GM23338 (cell line): ENCODE results near the gene CLP1.

Experiments
- CREB1 ChIP-seq: fragments of 250-450 bp; sonication (Bioruptor Pico); IDR thresholded peaks from 2 replicates; pipeline ENCODE4 v1.5.0; 2020; ENCODE audit warnings: low read depth, mild to moderate bottlenecking, moderate library complexity
- EZH2 ChIP-seq: fragments of 200-600 bp; sonication (generic); IDR thresholded peaks from one replicate; pipeline ENCODE4 v1.8.0; 2017; ENCODE audit warnings: antibody characterized with exemption, mild to moderate bottlenecking, low read depth; ENCODE audit not compliant: unreplicated experiment
- EZH2phosphoT487 ChIP-seq: fragments of 200-600 bp; sonication (generic); IDR thresholded peaks from one replicate; pipeline ENCODE4 v1.8.1; 2018; ENCODE audit warnings: antibody characterized with exemption; ENCODE audit not compliant: unreplicated experiment
- JUNB ChIP-seq: IDR thresholded peaks from one replicate; pipeline ENCODE4 v1.6.1; 2016; ENCODE audit warnings: antibody characterized with exemption; ENCODE audit not compliant: unreplicated experiment
- NANOG ChIP-seq: IDR thresholded peaks from 2 replicates; pipeline ENCODE4 v1.6.1; 2016; ENCODE audit warnings: antibody characterized with exemption, borderline replicate concordance
- POLR2AphosphoS5 ChIP-seq: IDR thresholded peaks from 2 replicates; pipeline ENCODE4 v1.6.1; 2016; ENCODE audit warnings: antibody characterized with exemption, low read depth
- REST ChIP-seq: IDR thresholded peaks from one replicate; pipeline ENCODE4 v1.6.1; 2018; ENCODE audit warnings: antibody characterized with exemption; ENCODE audit not compliant: unreplicated experiment
- ZNF331 ChIP-seq: fragments of 250-450 bp; sonication (Bioruptor Pico); IDR thresholded peaks from 2 replicates; pipeline ENCODE4 v1.5.0; 2020; ENCODE audit warnings: low read depth, mild to moderate bottlenecking, moderate library complexity
- TF ChIP-seq, protein P1 (sequence below), 2 experiments: fragments of 200-600 bp in 1 of 2; sonication (generic) in 1 of 2; conservative IDR thresholded peaks; 2 replicates each; pipeline versions ENCODE4 v1.5.1 to v1.6.1; 2016 to 2017; ENCODE audit warnings: antibody characterized with exemption in 2 of 2, low read depth in 2 of 2, mild to moderate bottlenecking in 2 of 2, moderate library complexity in 1 of 2
- TF ChIP-seq, protein P2 (sequence below): IDR thresholded peaks from 2 replicates; pipeline ENCODE4 v1.6.1; 2016; ENCODE audit warnings: antibody characterized with exemption

DNA sequence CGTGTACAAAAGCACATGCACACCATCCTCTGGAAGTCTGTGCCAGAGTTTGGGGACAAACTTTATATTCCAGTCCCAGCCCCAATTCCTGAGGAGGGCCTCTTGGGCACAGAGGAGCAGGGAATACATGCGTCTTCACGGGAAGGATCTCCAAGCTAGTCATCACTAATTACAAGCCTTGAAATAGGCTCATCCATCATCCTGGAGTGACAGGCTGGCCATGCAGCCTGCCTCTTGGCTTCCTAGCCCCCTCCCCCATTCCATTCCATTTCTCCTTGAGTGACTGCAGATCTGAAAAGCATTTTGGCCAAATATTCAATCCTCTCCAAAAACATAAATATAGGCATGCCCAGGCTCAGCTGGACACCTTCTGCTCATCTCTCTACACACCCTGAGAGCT, 35.3 kb upstream of the CLP1 start:
- TF ChIP-seq, protein P1, sequence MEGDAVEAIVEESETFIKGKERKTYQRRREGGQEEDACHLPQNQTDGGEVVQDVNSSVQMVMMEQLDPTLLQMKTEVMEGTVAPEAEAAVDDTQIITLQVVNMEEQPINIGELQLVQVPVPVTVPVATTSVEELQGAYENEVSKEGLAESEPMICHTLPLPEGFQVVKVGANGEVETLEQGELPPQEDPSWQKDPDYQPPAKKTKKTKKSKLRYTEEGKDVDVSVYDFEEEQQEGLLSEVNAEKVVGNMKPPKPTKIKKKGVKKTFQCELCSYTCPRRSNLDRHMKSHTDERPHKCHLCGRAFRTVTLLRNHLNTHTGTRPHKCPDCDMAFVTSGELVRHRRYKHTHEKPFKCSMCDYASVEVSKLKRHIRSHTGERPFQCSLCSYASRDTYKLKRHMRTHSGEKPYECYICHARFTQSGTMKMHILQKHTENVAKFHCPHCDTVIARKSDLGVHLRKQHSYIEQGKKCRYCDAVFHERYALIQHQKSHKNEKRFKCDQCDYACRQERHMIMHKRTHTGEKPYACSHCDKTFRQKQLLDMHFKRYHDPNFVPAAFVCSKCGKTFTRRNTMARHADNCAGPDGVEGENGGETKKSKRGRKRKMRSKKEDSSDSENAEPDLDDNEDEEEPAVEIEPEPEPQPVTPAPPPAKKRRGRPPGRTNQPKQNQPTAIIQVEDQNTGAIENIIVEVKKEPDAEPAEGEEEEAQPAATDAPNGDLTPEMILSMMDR (conservative IDR thresholded peaks at IDR 0.05; ENCODE audit: low read depth in 2 of 2), result no peak
- no peak for TF ChIP-seq EZH2
- no peak for TF ChIP-seq EZH2phosphoT487
- TF ChIP-seq POLR2AphosphoS5, result no peak
- TF ChIP-seq CREB1, result no peak
- no peak for TF ChIP-seq REST
- TF ChIP-seq JUNB, result no peak
- TF ChIP-seq, protein P2, sequence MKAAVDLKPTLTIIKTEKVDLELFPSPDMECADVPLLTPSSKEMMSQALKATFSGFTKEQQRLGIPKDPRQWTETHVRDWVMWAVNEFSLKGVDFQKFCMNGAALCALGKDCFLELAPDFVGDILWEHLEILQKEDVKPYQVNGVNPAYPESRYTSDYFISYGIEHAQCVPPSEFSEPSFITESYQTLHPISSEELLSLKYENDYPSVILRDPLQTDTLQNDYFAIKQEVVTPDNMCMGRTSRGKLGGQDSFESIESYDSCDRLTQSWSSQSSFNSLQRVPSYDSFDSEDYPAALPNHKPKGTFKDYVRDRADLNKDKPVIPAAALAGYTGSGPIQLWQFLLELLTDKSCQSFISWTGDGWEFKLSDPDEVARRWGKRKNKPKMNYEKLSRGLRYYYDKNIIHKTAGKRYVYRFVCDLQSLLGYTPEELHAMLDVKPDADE, result no peak
- TF ChIP-seq NANOG, result no peak
- TF ChIP-seq ZNF331 (CRISPR knock-in tag), result no peak
